Colonic mucosa (tissue), 4 donors: Measurements from ENCODE around the gene TULP4. TPM values are rescaled to one million over a fixed set of nuclear protein-coding genes. Genes with fewer than 3 reads are reported as not detected.

Experiments
- DNase-seq: peaks from one replicate; pipeline ENCODE4 v3.0.0-alpha.2; 2020
- H3K27ac ChIP-seq: fragments of 200-600 bp; one replicate; pipeline ENCODE4 v1.8.0; 2021
- H3K27me3 ChIP-seq: fragments of 200-600 bp; one replicate; pipeline ENCODE4 v1.8.0; 2021
- H3K36me3 ChIP-seq: fragments of 200-600 bp; one replicate; pipeline ENCODE4 v1.8.0; 2021
- H3K4me1 ChIP-seq: fragments of 200-600 bp; one replicate; pipeline ENCODE4 v1.8.0; 2021; ENCODE audit warnings: mild to moderate bottlenecking
- H3K4me3 ChIP-seq: fragments of 200-600 bp; one replicate; pipeline ENCODE4 v1.8.0; 2021
- H3K9ac ChIP-seq, 2 donors: one replicate each; pipeline ENCODE4 v1.7.0; 2013; ENCODE audit warnings: control low read depth in 2 of 2, low read depth in 2 of 2, low read length in 2 of 2
- H3K9me3 ChIP-seq: fragments of 200-600 bp; one replicate; pipeline ENCODE4 v1.8.0; 2021
- intact Hi-C: fragments of 100-400 bp; cut with DNase I; formaldehyde crosslinking; loops from one replicate; pipeline ENCODE4 v1.14.1; 2022
- total RNA-seq, 2 donors: library from RNA; stranded (reverse); fragmentation: NEBNext Ultra II Directional in 1 of 2; extraction: Animal tissue kit (Norgen Biotek cat#: 25700) in 1 of 2; gene quantifications; one replicate each; pipeline ENCODE4 v1.2.1, GENCODE V29; 2021
- TF ChIP-seq, protein P1 (sequence below): fragments of 200-600 bp; IDR thresholded peaks from one replicate; pipeline ENCODE4 v1.8.0; 2022; ENCODE audit warnings: antibody characterized with exemption, mild to moderate bottlenecking
- donor health status: healthy.
- donor health status: DM: no; HTN: no; CAD: no.
- donor health status: DM: no; HTN: no; CAD: no.

The TULP4 gene, protein sequence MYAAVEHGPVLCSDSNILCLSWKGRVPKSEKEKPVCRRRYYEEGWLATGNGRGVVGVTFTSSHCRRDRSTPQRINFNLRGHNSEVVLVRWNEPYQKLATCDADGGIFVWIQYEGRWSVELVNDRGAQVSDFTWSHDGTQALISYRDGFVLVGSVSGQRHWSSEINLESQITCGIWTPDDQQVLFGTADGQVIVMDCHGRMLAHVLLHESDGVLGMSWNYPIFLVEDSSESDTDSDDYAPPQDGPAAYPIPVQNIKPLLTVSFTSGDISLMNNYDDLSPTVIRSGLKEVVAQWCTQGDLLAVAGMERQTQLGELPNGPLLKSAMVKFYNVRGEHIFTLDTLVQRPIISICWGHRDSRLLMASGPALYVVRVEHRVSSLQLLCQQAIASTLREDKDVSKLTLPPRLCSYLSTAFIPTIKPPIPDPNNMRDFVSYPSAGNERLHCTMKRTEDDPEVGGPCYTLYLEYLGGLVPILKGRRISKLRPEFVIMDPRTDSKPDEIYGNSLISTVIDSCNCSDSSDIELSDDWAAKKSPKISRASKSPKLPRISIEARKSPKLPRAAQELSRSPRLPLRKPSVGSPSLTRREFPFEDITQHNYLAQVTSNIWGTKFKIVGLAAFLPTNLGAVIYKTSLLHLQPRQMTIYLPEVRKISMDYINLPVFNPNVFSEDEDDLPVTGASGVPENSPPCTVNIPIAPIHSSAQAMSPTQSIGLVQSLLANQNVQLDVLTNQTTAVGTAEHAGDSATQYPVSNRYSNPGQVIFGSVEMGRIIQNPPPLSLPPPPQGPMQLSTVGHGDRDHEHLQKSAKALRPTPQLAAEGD (N-terminal part only)
- 10 to 100 TPM; 63.1 to 68.0 TPM for total RNA-seq

DNA sequence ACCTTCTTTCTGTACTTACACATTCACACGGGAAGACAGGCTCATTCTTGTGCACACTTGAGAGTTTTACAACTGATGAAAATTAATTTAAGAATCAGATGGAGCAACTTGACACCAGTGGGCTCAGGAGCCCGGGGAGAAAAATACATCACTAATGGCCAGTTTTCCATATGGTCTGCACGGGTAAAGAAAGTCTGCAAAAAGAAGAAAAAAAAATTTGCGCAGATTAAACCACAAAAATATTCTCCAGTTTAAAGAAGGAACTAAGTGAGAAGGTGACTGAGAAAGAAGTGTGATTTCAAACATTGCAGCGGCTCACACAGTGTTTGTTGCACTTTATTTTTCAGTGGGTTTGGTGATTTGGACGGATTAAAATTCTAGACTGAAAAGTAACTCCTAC, at the start of gene TULP4:
Gene TULP4, plus strand, starts transcription at position 301 of the 400 bp plus-strand sequence. CDS start 1,552 bp downstream, outside the sequence.
- Histone ChIP-seq H3K4me1 (no peaks in the 10 kb centered on the region), H3K4me3 (no peak within 1 kb of the TSS), H3K9me3 (no peaks in the 10 kb centered on the region), H3K27ac (no peak within 1 kb of the TSS), H3K36me3 (no peaks in the 10 kb centered on the region), H3K9ac (no peak within 1 kb of the TSS), H3K27me3 (no peaks in the 10 kb centered on the region)
- intact Hi-C loops = no loop called here
- TF ChIP-seq, protein P1, sequence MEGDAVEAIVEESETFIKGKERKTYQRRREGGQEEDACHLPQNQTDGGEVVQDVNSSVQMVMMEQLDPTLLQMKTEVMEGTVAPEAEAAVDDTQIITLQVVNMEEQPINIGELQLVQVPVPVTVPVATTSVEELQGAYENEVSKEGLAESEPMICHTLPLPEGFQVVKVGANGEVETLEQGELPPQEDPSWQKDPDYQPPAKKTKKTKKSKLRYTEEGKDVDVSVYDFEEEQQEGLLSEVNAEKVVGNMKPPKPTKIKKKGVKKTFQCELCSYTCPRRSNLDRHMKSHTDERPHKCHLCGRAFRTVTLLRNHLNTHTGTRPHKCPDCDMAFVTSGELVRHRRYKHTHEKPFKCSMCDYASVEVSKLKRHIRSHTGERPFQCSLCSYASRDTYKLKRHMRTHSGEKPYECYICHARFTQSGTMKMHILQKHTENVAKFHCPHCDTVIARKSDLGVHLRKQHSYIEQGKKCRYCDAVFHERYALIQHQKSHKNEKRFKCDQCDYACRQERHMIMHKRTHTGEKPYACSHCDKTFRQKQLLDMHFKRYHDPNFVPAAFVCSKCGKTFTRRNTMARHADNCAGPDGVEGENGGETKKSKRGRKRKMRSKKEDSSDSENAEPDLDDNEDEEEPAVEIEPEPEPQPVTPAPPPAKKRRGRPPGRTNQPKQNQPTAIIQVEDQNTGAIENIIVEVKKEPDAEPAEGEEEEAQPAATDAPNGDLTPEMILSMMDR = no peak
- DNase-seq = no peak

DNA sequence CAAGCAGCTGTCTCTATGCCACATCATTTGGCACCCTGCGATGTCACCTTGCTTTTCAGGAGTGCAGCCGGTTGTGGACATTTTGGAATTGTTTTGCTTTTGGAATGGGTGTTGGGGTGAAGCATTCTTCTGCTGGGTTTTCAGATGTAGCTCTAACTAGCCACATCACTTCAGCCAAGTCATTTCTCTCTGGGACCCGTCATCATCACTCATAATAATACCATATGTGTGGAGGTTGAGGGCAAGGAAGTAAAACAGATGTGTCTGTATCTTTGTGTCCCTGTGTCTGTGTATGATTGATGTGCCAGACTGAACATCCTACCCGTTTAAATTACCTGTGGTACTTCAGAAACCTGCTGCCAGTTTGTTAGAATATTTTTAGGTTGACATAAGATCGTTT, 49.5 kb upstream of the TULP4 start:
- Histone ChIP-seq H3K36me3 (no peaks in the 10 kb centered on the region), H3K4me3 (no peak overlapping the region), H3K9me3 (no peaks in the 10 kb centered on the region), H3K27me3 (no peaks in the 10 kb centered on the region), H3K9ac (no peak overlapping the region), H3K4me1 (no peaks in the 10 kb centered on the region), H3K27ac (no peak overlapping the region)
- TF ChIP-seq, protein P1 = no peak
- no peak for DNase-seq
- intact Hi-C loops = no loop called here

DNA sequence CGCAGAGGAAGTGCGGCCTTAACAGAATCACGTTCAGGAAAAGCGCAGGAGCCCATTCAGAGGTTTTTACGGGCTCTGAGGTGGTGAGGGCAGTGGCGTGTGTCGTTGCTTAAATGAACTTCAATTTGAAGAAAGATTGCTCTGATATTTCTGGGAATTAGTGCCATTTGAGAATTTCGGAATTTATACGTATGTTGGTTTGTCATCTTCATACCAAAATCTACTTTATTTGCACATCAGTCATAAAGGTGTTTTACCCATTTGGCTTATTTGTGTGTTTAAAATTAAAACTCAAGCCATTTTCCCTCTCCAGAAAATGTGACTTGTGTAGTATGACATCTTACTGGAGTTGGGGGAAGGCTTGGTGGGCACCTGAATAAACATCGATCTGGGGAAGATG, 48.1 kb upstream of the TULP4 start:
- no peak for DNase-seq
- no peak overlapping the region for H3K9ac ChIP-seq
- TF ChIP-seq, protein P1 = no peak
- no peaks in the 10 kb centered on the region for H3K9me3 ChIP-seq
- H3K27me3 ChIP-seq = no peaks in the 10 kb centered on the region
- intact Hi-C loops = no loop called here
- no peaks in the 10 kb centered on the region for H3K4me1 ChIP-seq
- no peaks in the 10 kb centered on the region for H3K36me3 ChIP-seq
- no peak overlapping the region for H3K27ac ChIP-seq
- no peak overlapping the region for H3K4me3 ChIP-seq

DNA sequence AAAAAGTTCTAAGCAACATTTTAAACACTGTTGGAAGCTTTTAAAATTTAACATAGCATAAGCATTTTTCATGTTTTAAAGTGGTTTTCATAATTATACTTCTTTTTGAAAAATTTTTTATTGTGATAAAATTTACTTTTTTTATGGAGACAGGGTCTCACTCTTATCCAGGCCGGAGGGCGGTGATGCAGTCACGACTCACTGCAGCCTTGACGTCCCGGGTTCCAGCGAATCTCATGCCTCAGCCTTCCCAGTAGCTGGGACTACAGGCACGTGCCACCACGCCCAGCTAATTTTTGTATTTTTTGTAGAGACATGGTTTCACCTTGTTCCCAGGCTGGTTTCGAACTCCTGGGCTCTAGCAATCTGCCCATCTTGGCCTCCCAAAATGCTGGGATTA, 46.1 kb upstream of the TULP4 start:
- H3K27me3 ChIP-seq = no peaks in the 10 kb centered on the region
- H3K9ac ChIP-seq = no peak overlapping the region
- DNase-seq = no peak
- no peaks in the 10 kb centered on the region for H3K4me1 ChIP-seq
- H3K27ac ChIP-seq = no peak overlapping the region
- no peak overlapping the region for H3K4me3 ChIP-seq
- no peaks in the 10 kb centered on the region for H3K36me3 ChIP-seq
- intact Hi-C loops = no loop called here
- H3K9me3 ChIP-seq = no peaks in the 10 kb centered on the region
- TF ChIP-seq, protein P1 = no peak

DNA sequence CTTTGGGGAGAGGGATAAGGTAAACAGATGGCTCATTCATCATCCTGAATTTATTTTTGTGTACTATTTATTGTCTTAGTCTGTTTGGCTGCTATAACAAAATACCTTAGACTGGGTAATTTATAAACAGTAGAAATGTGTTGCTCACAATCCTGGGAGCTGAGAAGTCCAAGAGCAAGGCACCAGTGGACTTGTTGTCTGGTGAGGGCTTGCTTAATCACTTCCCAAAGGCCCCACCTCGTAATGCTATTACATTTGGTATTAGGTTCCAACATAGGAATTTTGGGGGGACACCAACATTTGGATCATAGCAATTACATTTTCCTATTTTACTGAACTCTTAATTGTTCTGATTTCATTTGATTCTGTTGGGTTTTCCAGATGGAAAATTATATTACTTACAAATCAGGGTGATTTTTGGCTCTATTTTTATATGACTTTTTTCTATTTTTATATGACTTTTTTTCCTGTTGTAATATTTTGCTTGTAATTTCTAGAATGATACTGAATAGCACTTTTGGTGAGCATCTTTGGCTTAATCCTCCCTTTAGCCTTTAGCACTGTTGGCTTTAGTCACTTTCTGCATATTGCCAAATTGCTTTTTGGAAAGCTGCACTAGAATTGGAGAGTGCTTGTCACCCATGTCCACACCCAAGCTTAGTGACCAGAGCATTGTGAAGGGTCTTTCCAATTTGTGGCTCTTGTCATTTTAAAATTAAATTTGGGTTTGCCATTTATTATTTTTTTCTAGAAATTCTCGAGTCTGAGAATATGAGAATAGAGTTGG, 43.7 kb upstream of the TULP4 start:
- no peak overlapping the region for H3K27ac ChIP-seq

More for the DNA sequence above, 43.7 kb upstream of the TULP4 start:
- Histone ChIP-seq H3K36me3 (no peaks in the 10 kb centered on the region), H3K9me3 (no peaks in the 10 kb centered on the region), H3K4me3 (no peak overlapping the region), H3K4me1 (no peaks in the 10 kb centered on the region), H3K9ac (no peak overlapping the region), H3K27me3 (no peaks in the 10 kb centered on the region)
- intact Hi-C loops = no loop called here
- TF ChIP-seq, protein P1 = no peak
- no peak for DNase-seq
